ENCODE data around the gene ANXA9. TPM values are rescaled to one million over a fixed set of nuclear protein-coding genes. Genes with fewer than 3 reads are reported as not detected.

The ANXA9 gene
- polyA plus RNA-seq, 3 donors, result 0.28 to 1.7 (median 1.4) TPM

DNA sequence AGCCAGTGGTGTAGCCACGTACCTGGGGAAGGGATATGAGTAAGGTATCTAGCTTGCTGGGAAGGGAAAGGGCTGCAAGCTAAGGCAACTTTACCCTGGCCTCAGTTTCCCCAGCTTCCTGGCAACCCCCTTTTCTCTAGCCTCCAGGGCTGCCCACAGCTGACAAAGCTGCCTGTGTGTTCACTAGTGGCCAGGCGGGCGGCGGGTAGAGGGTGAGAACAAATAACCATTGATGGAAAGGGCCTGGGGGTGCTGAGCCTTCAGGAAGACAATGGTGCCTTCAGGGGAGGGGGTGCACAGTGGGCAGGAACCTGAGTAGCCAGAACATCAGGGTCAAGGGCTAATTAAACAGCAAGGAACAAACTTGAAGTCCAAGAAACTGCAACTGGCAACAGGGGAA is 13.6 kb upstream of the ANXA9 start:
- peaks cover 69% of the 10 kb centered on the region for H3K79me2 ChIP-seq (ENCODE audit: insufficient read depth, low read length)
- peaks cover 98% of the 10 kb centered on the region for H4K20me1 ChIP-seq (ENCODE audit: insufficient read depth, low read length)
- peaks cover 32 to 41% of the 10 kb centered on the region in 2 donors for H3K4me1 ChIP-seq (ENCODE audit: control insufficient read depth in 1 of 2, insufficient read depth in 2 of 2, low read length in 2 of 2)
- peaks cover 56 to 59% of the 10 kb centered on the region in 2 donors for H3K36me3 ChIP-seq (replicated peaks in 1 of 2; ENCODE audit: control insufficient read depth in 1 of 2, insufficient read depth in 2 of 2, low read length in 2 of 2)
- Mint-ChIP-seq H3K36me3 (peaks cover 53 to 62% of the 10 kb centered on the region in 2 donors), H3K27ac (peak overlapping the region in 1 of 7 donors; percentile 37), H3K27me3 (ENCODE audit: low read depth in 3 of 3) (no peaks in the 10 kb centered on the region), H3K4me3 (no peak overlapping the region), H3K4me1 (peaks cover 40% of the 10 kb centered on the region), H3K9me3 (no peaks in the 10 kb centered on the region)
- 93% methylated on average over 2 of the region's 4 CpGs for WGBS (ENCODE audit: insufficient coverage)
- H3K9ac ChIP-seq (ENCODE audit: insufficient read depth, low read length, poor library complexity, severe bottlenecking), result no peak overlapping the region
- no peak overlapping the region for H3K4me2 ChIP-seq (replicated peaks; ENCODE audit: extremely low read depth, low read length, poor library complexity, severe bottlenecking)
- intact Hi-C loops (cut with micrococcal nuclease), result no loop called here
- no peak overlapping the region for H3K4me3 ChIP-seq (replicated peaks in 1 of 3; ENCODE audit: low read depth in 2 of 3, low read length in 3 of 3)
- no peaks in the 10 kb centered on the region for H3K27me3 ChIP-seq (ENCODE audit: control insufficient read depth in 2 of 2, insufficient read depth in 2 of 2, low read length in 2 of 2)
- TF ChIP-seq, protein P1, sequence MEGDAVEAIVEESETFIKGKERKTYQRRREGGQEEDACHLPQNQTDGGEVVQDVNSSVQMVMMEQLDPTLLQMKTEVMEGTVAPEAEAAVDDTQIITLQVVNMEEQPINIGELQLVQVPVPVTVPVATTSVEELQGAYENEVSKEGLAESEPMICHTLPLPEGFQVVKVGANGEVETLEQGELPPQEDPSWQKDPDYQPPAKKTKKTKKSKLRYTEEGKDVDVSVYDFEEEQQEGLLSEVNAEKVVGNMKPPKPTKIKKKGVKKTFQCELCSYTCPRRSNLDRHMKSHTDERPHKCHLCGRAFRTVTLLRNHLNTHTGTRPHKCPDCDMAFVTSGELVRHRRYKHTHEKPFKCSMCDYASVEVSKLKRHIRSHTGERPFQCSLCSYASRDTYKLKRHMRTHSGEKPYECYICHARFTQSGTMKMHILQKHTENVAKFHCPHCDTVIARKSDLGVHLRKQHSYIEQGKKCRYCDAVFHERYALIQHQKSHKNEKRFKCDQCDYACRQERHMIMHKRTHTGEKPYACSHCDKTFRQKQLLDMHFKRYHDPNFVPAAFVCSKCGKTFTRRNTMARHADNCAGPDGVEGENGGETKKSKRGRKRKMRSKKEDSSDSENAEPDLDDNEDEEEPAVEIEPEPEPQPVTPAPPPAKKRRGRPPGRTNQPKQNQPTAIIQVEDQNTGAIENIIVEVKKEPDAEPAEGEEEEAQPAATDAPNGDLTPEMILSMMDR (IDR thresholded peaks at IDR 0.05), result no peak
- H3K9me3 ChIP-seq (replicated peaks in 1 of 2; ENCODE audit: control insufficient read depth in 1 of 2, insufficient read depth in 1 of 2, low read length in 2 of 2), result no peaks in the 10 kb centered on the region
- H2AFZ ChIP-seq (ENCODE audit: insufficient read depth, low read depth, low read length, poor library complexity, severe bottlenecking), result no peak overlapping the region
- peak overlapping the region in 1 of 2 donors; percentile 26 for H3K27ac ChIP-seq (ENCODE audit: low read depth in 1 of 2, low read length in 2 of 2)
- DNase-seq, result no peak

DNA sequence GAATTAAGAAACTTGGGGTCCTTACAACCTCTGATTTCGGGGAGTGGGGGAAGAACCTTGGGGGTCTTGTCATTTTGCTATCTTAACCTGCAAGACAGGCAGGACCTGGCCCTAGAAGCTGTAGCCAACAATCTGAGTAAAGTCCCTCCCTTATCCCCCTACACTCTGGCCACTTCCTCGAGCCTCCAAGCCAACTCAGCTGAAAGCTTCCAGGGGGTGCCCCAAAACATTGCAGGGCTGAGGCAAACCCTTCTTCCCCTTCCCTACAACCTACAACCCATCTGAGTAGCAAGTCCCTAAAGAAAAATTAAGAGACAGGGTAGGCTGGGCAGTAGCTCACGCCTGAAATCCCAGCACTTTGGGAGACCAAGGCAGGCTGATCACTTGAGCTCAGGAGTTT is 12.5 kb upstream of the ANXA9 start:
- Histone ChIP-seq H4K20me1 (ENCODE audit: insufficient read depth, low read length) (peaks cover 90% of the 10 kb centered on the region), H3K4me3 (replicated peaks in 1 of 3; ENCODE audit: low read depth in 2 of 3, low read length in 3 of 3) (no peak overlapping the region), H3K9me3 (replicated peaks in 1 of 2; ENCODE audit: control insufficient read depth in 1 of 2, insufficient read depth in 1 of 2, low read length in 2 of 2) (no peaks in the 10 kb centered on the region), H3K27ac (ENCODE audit: low read depth in 1 of 2, low read length in 2 of 2) (no peak overlapping the region), H3K4me1 (ENCODE audit: control insufficient read depth in 1 of 2, insufficient read depth in 2 of 2, low read length in 2 of 2) (peaks cover 35 to 44% of the 10 kb centered on the region in 2 donors), H3K9ac (ENCODE audit: insufficient read depth, low read length, poor library complexity, severe bottlenecking) (no peak overlapping the region), H3K27me3 (ENCODE audit: control insufficient read depth in 2 of 2, insufficient read depth in 2 of 2, low read length in 2 of 2) (no peaks in the 10 kb centered on the region), H3K4me2 (replicated peaks; ENCODE audit: extremely low read depth, low read length, poor library complexity, severe bottlenecking) (no peak overlapping the region), H3K79me2 (ENCODE audit: insufficient read depth, low read length) (peaks cover 76% of the 10 kb centered on the region), H3K36me3 (replicated peaks in 1 of 2; ENCODE audit: control insufficient read depth in 1 of 2, insufficient read depth in 2 of 2, low read length in 2 of 2) (peaks cover 44 to 48% of the 10 kb centered on the region in 2 donors), H2AFZ (ENCODE audit: insufficient read depth, low read depth, low read length, poor library complexity, severe bottlenecking) (no peak overlapping the region)
- intact Hi-C loops (cut with micrococcal nuclease), result loop anchor here (5.0 to 10.0 kb wide), 3 partner anchors 38 to 205 kb away; partner anchors contain the start of genes CTSS (in 1 of the 2), MINDY1 (in 1 of the 2), PRUNE1 (in 1 of the 2) and SETDB1 (in 1 of the 2)
- TF ChIP-seq, protein P1 (IDR thresholded peaks at IDR 0.05), result no peak
- WGBS (ENCODE audit: insufficient coverage), result 61% methylated on average over 2 of the region's 3 CpGs
- Mint-ChIP-seq H3K27ac (peak overlapping the region in 4 of 7 donors; percentile 49 to 81 (median 72)), H3K9me3 (no peaks in the 10 kb centered on the region), H3K4me3 (no peak overlapping the region), H3K36me3 (peaks cover 42 to 51% of the 10 kb centered on the region in 2 donors), H3K4me1 (peaks cover 43% of the 10 kb centered on the region), H3K27me3 (ENCODE audit: low read depth in 3 of 3) (no peaks in the 10 kb centered on the region)
- DNase-seq, result no peak

Measured in CD14-positive monocyte (primary cell).